ENCODE results near the gene TIMP2. TPM values are rescaled to one million over a fixed set of nuclear protein-coding genes. Genes with fewer than 3 reads are reported as not detected.
A peak's percentile ranks its signal among the peaks of the same experiment; 100 is the strongest.

TIMP2 gene
- total and polyA plus RNA-seq, 2 of the 13 experiments (the other 11 are each of a cell fraction or from before 2014, with no cell fraction given) = 3.8 to 8.5 TPM

GRCh38 chr17:78933025-78933958 lies 8.1 kb upstream of the TIMP2 start (continued):
- peak; percentile 96 for TF ChIP-seq ZFP36 (IDR thresholded peaks at IDR 0.05; ENCODE audit: borderline replicate concordance, low read depth, low read length, partially characterized antibody)
- peak; percentile 22 for TF ChIP-seq ASH2L (IDR thresholded peaks at IDR 0.05; ENCODE audit: insufficient read length, low read depth, low read length)
- TF ChIP-seq DNMT3B (CRISPR knock-in tag; conservative IDR thresholded peaks at IDR 0.05) = peak; percentile 68; the same call in 1 of the 2 replicates
- peak; percentile 70 for TF ChIP-seq KDM2A (CRISPR knock-in tag; IDR thresholded peaks at IDR 0.05; ENCODE audit: borderline replicate concordance, low read depth)
- 0 out of 2 replicates have a peak, but pooled peaks have one; percentile 50 for TF ChIP-seq ZNF354B (CRISPR knock-in tag; IDR thresholded peaks at IDR 0.05)
- TF ChIP-seq ZNF350 (CRISPR knock-in tag; IDR thresholded peaks at IDR 0.05; ENCODE audit: borderline replicate concordance, low read depth) = peak; percentile 72; the same call in 1 of the 2 replicates
- TF ChIP-seq, protein P1, sequence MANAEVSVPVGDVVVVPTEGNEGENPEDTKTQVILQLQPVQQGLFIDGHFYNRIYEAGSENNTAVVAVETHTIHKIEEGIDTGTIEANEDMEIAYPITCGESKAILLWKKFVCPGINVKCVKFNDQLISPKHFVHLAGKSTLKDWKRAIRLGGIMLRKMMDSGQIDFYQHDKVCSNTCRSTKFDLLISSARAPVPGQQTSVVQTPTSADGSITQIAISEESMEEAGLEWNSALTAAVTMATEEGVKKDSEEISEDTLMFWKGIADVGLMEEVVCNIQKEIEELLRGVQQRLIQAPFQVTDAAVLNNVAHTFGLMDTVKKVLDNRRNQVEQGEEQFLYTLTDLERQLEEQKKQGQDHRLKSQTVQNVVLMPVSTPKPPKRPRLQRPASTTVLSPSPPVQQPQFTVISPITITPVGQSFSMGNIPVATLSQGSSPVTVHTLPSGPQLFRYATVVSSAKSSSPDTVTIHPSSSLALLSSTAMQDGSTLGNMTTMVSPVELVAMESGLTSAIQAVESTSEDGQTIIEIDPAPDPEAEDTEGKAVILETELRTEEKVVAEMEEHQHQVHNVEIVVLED (CRISPR knock-in tag; IDR thresholded peaks at IDR 0.05; ENCODE audit: borderline replicate concordance) = no peak
- 0 out of 2 replicates have a peak, but pooled peaks have one; percentile 18 for TF ChIP-seq ZNF3 (CRISPR knock-in tag; IDR thresholded peaks at IDR 0.05)
- TF ChIP-seq NFRKB (IDR thresholded peaks at IDR 0.05) = no peak
- peak; percentile 84 for TF ChIP-seq ELF3 (CRISPR knock-in tag; IDR thresholded peaks at IDR 0.05)
- 0 out of 2 replicates have a peak, but pooled peaks have one; percentile 64 for TF ChIP-seq ZSCAN9 (CRISPR knock-in tag; IDR thresholded peaks at IDR 0.05; ENCODE audit: borderline replicate concordance)
- no peak for TF ChIP-seq HNF1A (IDR thresholded peaks at IDR 0.05; ENCODE audit: low read depth)
- TF ChIP-seq HNF1A (CRISPR knock-in tag; IDR thresholded peaks at IDR 0.05; ENCODE audit: borderline replicate concordance) = no peak
- TF ChIP-seq ZNF790 (CRISPR knock-in tag; IDR thresholded peaks at IDR 0.05; ENCODE audit: borderline replicate concordance) = no peak
- peak; percentile 49 for TF ChIP-seq CREM (IDR thresholded peaks at IDR 0.05)
- no peak for TF ChIP-seq CREM (CRISPR knock-in tag; IDR thresholded peaks at IDR 0.05)
- TF ChIP-seq UBTF (CRISPR knock-in tag; IDR thresholded peaks at IDR 0.05) = peak; percentile 81
- no peak for TF ChIP-seq AGO1 (IDR thresholded peaks at IDR 0.05; ENCODE audit: low read depth, low read length, poor library complexity, severe bottlenecking)
- peak; percentile 69; the same call in 1 of the 2 replicates for TF ChIP-seq SOX5 (CRISPR knock-in tag; IDR thresholded peaks at IDR 0.05; ENCODE audit: borderline replicate concordance)
- no peak for TF ChIP-seq JDP2 (CRISPR knock-in tag; IDR thresholded peaks at IDR 0.05; ENCODE audit: borderline replicate concordance)
